Activated CD4-positive, alpha-beta T cell treated with anti-CD3 and anti-CD28 coated beads, Interleukin-2, amount 50 U/mL, for 4 hours (primary cell): ENCODE results near the gene PRPF6.
"Not testable (repeated sequence)": the region's sequence is repeated elsewhere in the genome, so short reads cannot be mapped to it uniquely, and the experiment has no call there.

Experiments
- DNase-seq, 2 experiments: peaks; one replicate each; pipeline ENCODE4 v3.0.0-alpha.2; 2020

PRPF6 gene

DNA sequence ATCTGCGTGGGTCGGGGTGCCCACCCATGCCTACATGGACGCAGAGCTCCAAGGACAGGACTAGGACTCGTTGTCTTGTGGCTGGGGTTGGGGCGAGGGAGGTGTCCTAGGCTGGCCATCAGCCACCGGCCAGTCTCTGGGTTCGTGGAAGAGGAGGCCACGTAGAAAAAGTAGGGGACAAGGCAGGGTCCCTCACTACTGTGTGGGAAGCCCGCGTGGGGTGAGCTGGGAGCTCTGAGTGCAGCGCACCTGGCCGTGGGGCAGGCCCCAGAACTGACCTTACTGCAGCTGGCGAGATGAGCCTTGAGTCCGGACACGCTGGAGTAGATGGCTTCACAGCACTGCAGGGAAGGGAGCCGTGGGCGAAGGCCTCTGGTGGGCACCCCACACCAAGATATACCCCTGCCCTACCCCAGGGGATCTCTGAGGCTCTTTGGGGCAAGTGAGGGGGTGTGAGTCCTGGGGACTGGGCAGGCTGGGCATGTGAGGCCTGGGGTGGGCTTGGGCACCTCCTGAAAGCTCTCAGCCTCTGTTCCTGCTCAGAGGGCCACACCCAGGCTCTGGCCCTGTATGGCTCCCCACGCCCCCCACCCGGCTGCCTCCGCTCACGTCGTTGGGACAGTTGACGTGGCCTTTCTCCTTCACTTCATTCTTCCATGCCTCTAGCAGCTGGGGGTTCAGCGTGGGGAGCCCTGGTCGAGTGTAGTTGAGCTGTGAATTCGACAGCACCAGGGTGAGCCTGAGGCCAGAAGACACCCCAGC lies 19.1 kb upstream of the PRPF6 start:
- no peak for DNase-seq

DNA sequence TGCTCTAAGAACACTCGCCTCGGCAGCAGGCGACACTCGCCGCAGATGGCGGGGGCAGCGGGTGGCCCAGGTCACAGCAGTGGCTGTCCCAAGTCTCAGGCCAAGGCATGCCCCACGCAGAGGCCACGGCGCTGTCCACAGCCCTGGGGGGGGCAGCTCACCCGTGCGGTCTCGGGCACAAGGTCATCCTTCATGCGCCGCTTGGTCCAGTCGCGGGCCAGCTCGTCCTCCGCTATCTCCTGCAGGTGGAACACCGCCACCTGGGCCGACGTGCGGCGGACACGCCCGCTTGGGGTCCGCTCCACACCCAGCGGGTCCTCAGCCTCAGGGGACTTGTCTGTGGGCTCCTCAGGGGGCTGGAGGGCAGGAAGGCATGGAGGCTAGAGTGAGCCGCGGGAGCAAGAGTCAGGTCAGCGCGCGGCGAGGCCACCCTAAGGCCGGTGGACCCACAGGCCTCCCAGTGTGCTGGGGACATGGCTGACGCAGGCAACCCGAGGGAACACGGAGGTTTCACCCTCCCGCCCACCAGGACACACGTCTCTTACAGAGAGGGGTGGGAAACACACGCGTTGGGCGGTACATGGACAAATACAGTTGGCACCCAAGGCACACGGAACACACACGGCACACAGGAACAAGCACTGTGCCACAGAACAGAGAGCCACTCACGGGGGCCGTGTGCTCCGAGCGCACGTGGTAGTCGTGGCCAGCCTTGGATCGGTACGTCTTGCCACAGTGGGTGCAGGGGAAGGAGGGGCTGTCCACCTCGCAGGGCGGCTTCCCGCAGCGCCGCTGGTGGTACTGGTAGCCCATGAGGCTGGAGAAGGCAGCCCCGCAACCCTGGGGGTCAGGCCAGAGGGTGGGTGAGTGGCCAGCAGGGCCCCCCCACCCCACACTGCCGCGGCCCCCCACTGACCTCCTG lies 18.2 kb upstream of the PRPF6 start:
- DNase-seq, result no peak

DNA sequence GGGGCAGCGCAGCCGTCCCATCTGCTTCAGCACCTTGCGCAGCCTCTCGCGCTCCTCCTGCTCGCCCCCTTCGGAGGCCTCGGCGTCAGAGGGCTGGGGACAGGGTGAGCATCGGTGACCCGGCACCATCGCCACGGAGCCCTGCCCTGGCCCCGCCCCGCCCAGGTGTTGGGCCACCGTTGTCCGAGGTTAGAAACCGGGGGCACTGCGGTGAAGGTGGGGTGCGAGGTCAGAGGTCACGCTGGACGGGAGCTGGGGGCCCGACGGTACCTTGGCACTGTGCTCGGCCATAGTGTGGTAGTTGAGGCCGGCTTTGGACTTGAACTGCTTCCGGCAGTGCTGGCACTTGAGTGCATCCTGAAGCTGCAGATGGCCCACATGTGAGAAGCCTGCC lies 17.6 kb upstream of the PRPF6 start:
- DNase-seq, result no peak

DNA sequence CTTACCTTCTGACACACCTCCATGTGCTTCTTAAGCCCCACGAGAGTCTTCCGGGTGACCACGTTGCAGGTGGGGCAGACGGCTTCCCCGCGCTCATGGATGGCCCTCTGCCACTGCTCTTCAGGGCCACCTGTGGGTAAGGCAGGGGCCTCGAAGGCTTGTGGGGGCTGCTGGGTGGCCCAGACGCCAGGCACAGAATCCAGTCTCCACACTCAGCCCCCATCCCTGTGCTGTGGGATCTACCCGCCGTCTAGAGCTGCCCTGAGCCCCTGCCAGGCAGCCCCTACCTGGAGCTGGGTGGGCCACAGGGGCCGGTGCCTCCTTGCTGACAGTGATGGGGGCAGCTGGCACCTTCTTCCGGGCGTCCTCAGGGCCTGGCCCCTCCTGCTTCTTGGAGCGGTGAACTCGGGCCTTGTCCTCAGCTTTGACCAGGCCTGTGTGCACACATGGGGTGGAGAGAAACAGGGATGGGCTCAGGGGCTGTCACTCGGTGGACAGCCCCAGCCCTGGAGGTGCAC lies 17.1 kb upstream of the PRPF6 start:
- no peak for DNase-seq

DNA sequence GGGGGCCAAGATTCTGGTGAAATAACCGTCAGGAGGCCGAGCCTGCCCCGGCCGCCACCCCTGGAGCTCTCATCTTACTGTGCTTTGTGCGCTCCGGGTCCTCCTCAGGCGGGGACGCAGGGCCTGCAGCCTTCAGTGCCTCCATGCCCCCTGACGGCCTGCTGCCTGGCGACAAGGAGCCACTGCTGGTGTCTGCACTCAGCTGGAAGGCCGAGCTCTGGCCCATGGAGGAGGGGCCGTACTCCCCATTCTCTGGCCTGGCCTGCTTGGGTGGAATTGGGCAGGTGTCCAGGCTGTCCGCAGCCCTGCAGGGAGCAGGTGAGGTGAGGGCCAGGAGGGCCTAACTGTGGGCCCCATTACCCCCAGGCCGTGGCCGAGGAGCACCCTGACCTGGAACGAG lies 16.5 kb upstream of the PRPF6 start:
- DNase-seq, result no peak

DNA sequence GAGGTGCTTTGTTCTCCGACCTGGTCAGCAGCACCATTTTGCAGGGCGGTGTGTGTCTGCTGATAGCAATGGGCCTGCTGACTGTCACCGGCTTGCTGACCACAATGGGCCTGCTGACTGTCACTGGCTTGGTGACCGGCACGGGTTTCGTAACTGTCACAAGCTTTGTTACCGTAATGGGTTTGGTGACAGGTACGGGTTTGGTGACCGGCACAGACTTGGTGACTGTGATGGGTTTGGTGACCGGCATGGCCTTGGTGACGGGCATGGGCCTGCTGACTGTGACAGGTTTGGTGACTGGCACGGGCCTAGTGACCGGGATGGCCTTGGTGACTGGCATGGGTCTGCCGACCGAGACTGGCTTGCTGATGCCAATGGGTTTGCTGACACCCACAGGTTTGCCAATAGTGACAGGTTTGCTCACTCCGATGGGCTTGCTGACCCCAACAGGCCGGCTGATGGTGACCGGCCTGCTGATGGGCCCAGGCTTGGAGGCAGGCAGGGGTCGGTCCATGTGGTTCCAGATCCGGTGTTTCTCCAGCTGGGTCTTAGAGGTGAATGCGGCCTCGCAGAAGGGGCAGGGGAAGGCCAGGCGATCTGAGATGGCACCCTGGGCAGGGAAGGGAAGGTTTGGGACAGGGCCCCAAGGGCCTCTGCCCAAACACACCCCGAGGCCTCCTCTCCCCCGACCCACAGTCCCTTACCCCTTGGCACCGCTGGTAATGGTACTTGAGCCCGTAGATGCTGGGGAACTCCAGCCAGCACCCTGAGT lies 14.6 kb upstream of the PRPF6 start:
- DNase-seq, result no peak

DNA sequence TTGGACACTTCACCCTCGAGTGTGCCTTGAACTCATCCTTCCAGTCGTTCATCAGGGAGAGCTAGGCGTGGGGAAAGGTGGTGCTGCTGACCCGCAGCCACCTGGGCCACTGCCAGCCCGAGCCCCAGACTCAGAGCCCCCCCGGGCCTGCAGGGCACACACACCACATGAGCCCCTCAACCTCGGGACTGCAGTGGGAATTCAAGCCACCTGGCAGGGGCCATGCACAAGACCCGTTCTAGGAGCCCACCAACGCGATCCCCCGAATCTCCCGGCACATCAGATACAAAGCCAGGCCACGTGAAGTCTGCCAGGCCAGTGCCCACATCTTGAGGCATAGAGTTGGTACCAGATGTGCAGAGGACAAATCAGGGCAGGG lies 14.0 kb upstream of the PRPF6 start:
- DNase-seq, result no peak

DNA sequence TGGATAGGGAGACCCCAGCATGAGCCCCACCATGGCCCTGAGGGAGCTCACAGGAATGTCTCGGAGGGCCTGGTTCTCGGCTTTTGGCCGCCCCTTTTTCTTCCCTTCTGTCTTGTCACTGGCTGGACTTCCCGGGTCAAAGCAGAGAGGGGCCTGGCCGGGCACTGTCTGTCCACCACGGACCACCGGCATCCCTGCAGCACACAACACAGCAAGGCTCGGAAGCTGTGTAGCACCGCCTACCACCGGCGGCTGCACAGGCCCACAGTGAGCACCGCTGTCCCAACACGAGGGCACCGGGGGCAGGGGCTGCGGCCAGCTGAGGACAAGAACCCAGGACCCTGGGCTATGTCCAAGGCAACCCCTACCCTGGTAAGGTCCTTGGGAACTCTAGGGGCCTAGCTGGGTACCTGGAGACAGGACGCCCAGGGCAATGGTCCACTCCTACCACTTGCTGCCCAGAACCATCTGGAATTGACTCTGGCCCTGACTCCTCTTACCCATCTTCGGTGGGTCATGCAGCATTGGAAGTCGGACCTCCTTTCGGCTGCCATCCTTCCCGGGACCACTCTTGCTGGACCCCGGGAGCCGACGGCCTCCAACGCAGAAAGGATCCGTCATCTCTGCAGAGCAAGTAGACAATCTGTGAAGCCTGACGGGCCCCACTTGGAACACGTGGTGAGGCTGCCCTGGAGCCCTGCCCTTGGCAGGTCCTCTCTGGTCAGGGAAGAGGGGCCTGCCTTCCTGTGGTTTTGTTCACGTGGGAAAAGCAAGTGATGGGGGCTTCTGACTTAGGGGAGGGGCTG lies 13.4 kb upstream of the PRPF6 start:
- no peak for DNase-seq

DNA sequence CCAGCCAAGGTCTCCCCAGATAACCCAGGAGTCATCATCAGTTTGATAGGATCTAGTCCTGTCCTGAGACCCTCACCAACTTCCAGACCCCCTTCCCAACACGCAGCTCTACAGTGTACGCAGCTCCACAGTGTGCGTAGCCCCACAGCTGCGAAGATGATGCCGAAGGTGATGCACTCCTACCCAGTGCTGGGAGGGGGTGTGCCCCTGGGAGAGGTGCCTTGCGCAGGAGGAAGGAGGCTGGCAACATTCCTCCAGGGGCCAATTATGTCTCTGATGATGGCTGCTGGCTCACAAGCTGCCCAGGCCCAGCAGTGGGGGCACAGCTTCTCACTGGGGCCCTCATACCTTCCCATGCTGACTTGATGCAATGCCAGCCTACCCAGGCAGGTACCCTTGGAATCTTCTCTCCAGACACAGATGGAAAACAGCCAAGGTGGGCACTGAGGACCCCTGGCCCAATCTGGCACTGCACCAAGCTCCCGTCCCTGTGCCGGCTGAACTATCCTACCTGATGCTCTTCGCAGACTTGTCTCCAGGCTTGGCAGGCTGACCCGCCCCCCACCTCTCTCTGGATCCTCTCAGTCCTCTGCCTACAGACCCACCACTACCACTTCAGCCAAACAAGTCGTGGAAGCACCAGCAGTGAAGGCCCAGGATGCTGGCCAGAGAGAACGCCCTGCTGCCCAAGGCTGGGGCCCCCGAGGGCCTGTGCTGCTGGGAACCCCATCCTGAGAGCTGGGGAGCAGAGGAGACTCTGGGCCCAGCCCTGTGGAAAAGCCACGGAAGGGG lies 12.6 kb upstream of the PRPF6 start:
- DNase-seq, result no peak

DNA sequence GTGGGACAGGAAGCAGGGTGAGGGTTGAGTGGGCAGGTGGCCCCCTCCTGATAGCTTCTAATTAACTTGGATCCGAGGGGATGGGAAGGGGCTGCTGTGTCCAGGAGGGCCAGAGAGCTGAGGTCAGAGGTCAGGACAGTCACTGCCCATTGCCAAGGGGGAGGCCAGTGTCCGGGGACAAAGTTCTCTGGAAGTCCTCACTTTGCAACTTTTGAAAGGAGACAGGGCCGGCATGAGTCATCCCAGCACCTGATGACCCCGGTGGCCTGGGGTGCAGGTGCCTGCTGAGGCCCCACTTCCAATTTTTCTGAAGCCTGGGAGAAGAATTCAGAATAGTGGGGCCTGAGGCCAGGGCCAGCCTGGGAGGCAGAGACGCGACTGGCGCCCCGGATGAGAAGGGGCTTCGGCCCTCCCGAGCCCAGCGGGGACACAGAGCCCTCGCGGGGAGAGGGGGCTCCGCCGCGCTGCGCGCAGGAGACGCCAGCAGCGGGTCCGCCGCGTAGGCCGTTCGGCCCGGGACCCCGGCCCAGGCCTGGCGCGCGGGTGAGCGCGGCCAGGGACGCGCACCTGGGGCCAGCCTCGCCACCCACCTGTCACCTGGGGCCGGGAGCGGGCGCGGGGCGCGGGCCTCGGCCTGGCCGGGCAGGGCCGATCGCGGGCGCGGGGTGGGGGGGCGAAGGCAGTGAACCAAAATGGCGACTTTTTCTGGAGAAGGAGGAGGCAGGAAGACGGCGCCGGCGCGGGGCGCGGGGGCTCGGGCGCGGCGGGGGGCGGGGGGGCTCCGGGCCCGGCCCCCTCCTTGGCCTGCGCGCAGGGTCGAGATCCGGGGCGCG lies 11.8 kb upstream of the PRPF6 start:
- DNase-seq, result no peak

DNA sequence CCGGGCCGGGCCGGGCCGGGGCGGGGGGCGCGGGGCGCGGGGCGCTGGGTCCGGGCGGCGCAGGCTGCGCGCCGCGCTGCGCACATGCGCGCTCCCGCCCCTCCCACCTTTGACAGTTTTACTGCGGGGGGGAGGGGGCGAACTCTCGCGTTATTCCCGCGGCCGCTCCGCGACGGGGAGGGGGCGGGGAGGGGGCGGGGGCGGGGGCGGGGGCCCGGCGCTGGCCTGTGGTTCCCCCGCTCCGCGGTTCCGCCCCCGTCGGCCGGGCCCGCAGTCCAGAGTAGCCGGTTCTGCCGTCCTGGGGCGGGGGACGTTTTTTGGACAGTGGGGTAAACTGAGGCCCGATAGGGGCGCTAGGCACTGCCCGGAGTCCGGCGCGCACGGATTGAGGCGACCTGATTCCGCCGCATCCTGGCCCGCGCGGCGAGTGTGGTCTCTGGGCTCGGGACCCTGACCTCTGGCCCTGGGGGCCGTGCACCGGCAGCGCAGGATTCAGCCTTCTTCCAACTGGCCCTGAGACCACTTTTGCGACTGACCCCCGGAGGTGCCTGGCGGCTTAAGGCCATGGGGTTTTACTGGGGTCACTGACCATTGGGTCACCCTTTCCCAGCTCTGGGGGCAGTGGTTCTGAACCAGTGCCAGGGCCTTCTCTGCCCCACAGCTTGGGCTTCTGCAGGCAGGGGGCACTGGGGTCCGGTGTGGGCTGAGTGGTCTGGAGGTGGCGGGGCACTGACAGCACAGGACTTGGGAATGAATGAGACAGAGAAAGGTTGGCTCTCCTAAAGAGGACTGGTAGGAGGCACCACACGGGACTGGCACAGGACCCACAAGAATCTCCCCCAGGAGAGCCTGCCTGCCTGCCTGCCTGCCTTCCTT lies 10.9 kb upstream of the PRPF6 start, which contains the start of gene ZNF512B:
ZNF512B (minus strand) TSS at position 93 of the 876 bp plus-strand sequence. CDS start 1,980 bp downstream, outside the sequence.
- DNase-seq, result peak; percentile 60

DNA sequence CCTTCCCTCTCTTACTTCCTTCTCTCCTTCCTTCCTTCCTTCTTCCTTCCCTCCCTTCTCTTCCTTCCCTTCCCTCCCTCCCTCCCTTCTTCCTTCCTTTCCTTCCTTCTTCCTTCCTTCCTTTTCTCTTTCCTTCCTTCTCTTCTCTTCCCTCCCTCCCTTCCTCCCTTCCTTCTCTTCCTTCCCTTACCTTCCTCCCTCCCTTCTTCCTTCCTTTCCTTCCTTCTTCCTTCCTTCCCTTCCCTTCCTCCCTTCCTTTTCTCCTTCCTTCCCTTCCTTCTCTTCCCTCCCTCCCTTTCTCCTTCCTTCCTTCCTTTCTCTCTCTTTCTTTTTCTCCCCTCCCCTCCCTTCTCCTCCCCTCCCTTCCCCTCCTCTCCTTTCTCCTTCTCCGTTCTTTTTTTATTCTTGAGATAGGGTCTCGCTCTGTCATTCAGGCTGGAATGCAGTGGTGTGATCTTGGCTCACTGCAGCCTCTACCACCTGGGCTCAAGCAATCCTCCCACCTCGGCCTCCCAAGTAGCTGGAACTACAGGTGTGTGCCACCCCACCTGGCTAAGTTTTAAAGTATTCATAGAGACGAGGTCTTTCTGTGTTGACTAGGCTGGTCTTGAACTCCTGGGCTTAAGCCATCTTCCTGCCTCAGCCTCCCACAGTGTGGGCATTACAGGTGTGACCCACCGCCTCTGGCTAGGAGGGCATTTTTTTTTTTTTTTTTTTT lies 10.1 kb upstream of the PRPF6 start:
- DNase-seq, result no peak

DNA sequence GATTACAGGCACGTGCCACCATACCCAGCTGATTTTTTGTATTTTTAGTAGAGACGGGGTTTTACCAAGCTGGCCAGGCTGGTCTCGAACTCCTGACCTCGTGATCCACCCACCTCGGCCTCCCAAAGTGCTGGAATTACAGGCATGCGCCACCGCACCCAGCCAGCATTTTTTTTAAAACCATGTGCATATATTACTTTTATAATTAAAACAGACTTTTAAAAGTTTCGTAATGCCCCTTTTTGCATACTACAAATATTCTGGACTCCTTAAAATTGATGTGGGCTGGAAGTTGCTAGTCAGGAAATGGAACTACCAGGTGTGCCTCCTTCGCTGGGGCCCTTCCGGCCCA lies 9.0 kb upstream of the PRPF6 start:
- not testable (repeated sequence) for DNase-seq

DNA sequence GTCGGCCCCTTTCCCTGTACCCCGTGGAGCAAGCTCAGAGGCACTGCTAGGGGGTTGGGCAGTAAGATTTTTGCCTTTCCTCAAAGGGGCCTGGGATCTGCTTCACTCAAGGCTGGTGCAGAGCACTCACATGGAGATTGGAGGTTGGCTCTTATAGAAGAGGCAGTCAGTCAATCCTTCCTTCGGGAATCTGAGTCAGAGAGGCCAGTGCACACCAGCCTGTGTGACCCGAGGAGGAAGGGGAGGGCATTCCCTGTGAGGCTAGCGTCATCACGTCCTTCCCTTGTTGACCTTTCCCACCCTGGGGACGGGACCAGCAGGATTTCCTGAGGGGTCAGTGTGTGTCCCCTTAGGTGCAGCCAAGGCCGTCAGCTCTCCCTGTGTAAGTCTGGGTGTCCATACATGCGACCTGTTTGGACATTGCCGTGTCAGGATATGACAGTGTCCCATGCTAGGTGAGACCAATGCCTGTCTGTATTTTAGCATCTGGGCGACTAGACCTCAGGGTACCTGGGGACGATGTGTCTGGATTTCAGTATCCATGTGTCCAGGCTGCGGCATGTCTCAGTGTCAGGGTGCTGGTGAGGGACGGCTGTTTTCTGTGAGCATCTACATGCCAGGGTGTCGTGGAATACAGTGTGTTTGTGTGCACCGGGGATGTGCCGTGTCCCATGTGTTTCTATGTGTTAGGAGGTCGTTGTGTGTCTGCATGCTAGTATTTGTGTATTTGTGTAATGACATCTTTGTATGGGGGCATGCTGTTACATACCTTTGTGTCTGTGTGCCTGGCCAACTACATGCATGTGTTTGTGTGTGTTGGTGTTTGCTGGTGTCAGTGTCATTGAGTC lies 8.4 kb upstream of the PRPF6 start:
- DNase-seq, result no peak

DNA sequence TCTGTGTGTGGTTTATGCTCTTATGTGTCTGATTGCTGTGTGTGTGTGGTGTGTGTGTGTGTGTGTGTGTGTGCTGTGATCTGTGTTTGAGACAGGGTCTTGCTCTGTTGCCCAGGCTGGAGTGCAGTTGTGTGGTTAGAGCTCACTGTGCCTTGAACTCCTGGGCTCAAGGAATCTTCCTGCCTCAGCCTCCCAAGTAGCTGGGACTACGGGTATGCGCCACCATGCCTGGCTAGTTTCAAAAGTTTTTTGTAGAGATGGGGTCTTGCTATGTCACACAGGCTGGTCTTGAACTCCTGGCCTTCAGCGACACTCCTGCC lies 7.8 kb upstream of the PRPF6 start:
- no peak for DNase-seq

DNA sequence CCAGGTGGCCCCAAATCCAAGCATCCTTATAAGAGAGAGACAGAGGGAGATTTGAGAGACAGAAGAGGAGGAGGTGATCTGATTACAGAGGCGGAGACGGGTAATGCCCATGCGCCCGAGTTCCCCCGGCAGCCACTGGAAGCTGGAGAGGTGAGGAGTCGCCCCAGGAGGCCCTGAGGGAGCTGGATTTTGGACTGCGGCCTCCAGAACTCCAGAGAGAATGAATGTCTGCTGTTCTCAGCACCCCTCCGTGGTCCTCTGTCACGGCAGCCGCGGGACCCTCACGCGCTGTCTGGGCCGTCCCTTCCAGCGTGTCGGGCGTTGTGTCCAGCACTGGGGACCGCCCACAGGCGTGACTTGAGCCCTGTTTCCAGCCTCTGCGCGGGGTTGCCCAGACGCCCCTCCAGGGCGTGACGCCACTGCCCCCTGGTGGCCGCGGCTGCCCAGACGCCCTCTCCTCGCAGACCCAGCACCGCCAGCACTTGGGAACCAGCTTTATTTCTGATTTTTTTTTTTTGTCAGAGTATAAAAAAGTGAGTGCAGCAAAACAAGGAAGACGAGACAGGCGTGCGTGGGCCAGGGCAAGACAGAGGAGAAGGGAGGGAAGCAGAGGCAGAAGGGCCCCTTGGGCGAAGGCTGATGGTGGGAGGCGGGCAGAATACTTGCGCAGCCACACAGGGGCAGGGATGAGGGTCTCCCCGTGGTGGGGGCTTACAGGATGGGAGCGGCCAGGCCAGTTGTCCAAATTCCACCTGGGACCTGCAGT lies 7.1 kb upstream of the PRPF6 start:
- peak; percentile 72 for DNase-seq
